GM19238 (cell line): ENCODE measurements around the gene KLHL1.
"Not testable (repeated sequence)": the region's sequence is repeated elsewhere in the genome, so short reads cannot be mapped to it uniquely, and the experiment has no call there.

Experiments
- DNase-seq: peaks from one replicate; pipeline ENCODE4 v3.0.0; 2011; ENCODE audit warnings: low spot score; ENCODE audit not compliant: insufficient read length

Gene KLHL1, protein sequence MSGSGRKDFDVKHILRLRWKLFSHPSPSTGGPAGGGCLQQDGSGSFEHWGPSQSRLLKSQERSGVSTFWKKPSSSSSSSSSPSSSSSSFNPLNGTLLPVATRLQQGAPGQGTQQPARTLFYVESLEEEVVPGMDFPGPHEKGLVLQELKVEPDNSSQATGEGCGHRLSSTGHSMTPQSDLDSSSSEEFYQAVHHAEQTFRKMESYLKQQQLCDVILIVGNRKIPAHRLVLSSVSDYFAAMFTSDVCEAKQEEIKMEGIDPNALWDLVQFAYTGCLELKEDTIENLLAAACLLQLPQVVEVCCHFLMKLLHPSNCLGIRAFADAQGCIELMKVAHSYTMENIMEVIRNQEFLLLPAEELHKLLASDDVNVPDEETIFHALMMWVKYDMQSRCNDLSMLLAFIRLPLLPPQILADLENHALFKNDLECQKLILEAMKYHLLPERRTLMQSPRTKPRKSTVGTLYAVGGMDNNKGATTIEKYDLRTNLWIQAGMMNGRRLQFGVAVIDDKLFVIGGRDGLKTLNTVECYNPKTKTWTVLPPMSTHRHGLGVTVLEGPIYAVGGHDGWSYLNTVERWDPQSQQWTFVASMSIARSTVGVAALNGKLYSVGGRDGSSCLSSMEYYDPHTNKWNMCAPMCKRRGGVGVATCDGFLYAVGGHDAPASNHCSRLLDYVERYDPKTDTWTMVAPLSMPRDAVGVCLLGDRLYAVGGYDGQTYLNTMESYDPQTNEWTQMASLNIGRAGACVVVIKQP

DNA sequence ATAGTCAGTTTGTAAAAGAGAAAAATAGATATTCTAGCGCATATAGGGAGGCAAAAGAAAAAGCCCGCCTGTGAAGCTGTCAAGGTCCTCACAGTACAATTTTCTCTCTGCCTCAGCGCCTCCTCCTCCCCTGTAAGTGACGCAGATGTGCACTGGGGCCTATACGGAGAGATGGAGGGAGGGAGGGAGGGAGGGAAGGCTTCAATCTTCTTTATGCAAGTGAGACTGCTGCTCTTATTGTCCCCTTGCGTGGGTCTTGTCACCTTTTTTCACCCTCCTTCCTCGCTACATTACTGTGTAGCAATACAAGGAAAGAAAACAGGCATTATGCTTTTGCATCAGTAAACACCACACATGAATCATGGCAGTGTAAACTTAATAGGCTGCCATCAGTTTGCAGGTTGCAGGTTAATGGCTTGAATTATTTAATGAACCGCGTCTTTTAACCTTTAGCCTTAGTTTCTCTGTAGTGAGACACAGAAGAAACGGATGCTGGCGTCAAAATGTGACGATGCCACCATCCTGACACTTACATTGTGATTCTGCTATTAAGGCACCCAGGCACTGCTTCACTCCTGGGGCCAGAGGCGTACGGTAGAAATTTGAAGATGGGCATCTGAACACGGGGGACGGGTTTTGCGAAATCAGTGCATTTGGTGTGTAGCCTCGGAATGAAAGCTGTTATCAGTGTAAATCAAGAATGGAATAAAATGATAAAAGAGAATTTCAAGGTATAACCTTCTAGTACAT, at the start of gene KLHL1:
TSS of gene KLHL1 (minus strand) at position 97 of the 750 bp plus-strand sequence. CDS start 753 bp downstream, outside the sequence.
- DNase-seq = no peak

DNA sequence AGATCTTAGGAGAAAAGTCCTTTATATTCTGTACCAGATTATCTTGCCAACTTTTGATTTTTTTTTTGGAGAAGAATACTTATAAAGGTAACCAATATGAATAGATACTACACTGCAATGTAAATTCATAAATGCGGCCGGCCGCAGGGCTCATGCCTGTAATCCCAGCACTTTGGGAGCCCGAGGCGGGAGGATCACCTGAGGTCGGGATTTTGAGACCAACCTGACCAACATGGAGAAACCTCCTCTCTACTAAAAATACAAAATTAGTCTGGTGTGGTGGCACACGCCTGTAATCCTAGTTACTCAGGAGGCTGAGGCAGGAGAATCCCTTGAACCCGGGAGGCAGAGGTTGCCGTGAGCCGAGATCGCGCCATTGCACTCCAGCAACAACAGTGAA, 34.4 kb upstream of the KLHL1 start:
- not testable (repeated sequence) for DNase-seq

DNA sequence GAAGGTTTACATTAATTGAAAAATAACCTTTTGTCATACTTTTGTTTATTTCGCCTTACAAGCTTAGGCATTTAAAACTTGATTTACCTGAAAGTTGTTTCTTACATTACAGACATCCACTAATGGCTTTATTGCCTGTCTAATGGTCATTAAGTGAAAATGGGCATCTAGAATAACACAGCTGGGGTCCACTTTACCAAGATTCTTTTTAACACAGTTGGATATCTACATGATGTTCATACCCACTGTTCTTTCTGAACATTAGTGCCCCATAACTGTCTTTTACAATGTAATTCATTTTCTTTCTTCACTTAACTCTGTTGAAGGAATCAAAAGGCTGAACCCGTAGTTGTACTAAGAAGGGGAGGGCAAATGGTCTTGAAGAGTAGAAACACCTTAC, 19.8 kb upstream of the KLHL1 start:
- no peak for DNase-seq

DNA sequence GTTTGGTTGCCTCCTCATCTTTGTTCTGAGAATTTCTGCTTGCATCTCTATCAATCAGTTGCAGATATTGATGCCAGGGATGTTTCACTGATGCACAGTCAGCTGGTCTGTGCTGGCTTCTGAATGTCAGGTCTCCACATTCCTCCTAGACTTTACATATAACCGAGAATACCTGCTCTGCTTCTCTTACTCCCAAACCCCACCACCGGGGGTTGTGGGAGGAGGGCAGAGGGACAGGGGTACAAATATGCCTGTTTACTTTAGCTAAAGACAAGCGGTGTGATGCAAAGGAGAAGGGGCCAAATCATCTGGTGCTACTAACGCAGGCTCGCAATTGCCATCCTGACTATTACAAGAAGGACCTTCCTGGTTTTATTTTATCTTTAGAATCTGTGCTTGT, 17.4 kb upstream of the KLHL1 start:
- no peak for DNase-seq

DNA sequence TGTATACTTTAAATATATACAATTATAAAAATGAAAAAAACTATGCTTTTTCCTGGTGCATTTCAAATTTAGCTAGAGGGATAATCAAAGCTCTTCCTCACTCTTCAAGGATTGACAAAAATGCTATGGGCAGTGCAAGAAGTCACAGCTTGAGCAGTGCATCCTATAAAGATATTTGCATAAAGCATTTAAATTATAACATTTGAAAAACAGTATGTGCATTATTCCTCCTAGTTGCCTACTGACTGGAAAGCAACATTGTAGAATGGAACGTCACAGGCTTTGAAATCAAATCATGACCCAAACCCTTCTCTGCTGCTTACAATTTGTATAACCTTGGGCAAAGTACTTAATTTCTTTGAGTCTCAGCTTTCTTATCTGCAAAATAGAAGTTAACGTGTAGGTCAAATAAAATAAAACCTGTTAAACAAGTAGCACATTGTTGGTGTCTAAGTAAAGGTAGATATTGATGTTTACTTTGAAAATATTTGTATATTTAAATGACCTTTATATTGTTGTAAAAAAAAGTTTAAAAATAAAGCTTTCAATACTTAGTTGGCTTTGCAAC, 9.2 kb upstream of the KLHL1 start:
- no peak for DNase-seq

DNA sequence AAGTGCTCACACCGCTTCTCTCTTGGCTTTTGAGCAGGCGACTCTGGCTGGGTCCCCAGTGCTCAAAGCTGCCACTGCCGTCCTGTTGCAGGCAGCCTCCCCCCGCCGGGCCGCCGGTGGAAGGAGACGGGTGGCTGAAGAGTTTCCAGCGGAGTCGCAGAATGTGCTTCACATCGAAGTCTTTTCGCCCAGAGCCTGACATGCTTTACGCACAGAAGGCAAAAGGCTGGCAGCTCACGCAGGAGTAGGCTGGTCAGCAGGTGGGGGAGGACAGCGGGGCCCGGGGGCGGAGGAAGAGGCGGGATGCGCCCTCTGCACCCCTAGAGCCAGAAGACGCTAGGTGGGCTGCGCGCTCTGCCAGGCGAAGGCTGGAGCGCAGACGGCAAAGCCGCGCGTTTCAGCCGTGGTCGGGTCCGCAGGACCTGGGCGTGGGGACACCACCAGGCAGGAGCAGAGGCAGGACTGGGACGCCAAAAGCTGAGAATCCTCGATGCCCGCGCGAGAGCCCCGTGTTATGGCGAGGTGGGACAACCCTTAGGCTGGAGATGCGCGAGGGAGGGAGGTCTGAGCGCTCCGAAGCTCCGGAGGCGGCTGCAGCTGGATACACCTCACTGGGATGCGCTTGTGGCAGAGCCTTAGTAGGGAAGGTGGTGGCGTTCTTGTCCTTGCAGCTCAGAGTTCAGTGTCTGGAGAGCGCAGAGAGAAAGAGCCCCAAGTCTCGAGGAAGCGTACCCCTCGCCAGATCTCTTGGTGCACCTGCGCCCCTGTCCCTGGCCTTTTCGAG, 562 bp downstream of the KLHL1 start, which contains the start of gene ATXN8OS:
TSS of gene ATXN8OS (plus strand) at position 329 of the 784 bp plus-strand sequence.
- no peak for DNase-seq

DNA sequence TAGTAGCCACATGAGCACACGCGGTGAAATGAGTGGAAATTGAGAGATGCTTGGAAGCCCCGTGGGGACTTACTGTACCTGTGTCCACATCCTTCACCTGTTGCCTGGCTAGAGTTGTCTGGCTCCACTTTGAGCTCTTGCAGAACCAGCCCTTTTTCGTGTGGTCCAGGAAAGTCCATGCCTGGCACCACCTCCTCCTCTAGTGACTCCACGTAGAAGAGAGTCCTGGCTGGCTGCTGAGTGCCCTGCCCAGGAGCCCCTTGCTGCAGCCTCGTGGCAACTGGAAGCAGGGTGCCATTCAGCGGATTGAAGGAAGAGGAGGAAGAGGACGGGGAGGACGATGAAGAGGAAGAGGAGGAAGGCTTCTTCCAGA, 1.1 kb downstream of the KLHL1 start:
- DNase-seq = no peak

DNA sequence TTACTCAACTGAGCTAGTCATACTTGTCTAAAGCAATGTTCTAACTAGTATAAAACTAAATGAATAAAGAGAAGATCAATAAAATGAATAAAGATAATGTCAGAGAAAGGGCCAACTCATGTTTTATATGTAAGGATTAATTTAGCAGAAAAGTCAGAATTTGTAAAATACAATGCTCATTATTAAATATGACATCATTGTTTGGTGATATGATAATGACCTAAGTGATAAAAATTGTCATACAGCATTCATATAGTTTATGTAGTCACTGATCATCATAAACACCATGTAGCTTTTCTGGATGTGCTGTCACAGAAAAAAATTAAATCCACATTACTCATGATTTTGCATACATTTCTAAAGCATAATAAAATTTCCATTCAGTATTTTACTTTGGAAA, 3.8 kb downstream of the KLHL1 start:
- no peak for DNase-seq

DNA sequence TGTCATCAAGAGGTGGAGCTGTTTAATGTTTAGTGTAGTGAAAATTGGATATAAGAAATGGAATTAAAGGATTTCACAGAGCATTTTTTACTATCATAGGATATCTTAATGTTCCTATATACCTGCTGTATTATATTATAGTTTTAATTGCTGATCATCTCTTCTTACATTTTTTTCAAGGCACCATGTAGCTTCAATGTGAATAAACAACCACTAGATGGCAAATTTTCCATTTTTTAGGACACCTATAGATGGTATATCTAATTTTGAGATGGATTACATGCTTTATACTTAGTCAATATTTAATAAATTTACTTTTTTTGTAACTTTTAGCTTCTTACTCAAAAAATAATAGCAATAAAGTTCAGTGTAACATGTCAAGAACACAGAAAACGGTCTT, 9.6 kb downstream of the KLHL1 start:
- DNase-seq = no peak

DNA sequence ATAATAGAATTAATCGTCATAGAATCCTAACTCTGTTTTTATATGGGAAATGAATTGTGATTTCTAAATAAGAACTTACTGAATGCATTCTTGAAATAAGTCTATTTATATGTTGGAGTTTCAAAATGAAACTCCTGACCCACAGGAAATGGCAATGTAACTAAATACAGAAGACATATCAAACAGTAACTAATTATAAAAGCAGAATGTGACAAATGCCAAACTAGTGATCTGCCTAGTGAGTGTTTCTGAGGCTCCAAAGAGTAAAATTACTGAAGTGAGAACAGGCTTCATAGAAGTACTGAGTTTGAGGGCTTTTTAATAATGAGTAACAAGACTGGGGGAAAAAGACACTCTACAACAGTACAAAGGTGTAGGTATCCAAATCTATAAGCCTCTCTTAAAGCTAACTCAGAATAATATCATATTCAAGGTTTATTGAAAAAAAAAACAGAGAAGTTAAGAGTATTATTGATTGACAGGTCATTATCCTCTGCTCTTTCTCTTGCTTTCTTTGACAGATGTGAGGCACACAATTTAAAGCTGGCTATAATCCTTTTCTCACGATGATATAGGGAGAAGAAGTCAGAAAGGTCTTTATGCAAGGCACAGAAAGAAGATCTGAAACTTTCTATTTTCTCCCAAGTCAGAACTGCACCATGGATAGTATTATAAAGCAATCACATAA, 18.1 kb downstream of the KLHL1 start:
- no peak for DNase-seq

DNA sequence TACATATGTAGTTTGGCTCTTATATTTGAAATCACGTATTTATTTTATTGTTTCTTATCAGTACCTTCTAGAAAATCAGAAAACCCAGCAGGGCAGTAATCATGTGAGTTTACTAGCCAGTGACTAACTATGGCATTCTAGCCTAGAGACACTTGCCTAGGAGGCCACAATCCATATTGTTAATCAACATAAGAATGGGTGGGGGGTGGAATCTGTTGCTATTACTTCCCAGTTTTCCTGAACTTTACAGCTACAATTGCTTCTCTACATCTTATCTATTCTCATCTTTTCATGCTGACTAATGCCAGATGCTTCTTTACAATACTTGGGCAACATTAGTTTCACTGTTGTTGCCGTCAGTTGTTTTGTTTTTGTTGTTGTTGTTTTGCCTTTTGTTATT, 19.3 kb downstream of the KLHL1 start:
- no peak for DNase-seq

DNA sequence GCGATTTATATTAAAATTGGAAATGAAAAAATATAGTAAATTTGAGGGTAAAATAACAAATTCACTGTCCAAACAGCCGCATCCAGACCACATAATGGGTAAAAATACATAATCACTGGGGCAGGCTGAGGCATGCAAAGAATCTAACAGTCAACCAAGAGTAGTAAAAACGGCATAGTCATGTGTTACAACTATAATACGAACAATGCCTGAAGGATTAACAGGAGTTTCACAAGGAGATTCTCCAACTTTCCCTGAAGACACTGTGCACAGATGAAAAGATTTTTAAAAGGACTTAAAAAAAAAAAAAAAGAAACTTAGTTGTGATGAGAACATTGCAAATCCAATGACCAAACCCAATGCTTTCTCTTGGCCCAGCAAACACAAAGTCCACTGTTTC, 21.0 kb downstream of the KLHL1 start:
- no peak for DNase-seq

DNA sequence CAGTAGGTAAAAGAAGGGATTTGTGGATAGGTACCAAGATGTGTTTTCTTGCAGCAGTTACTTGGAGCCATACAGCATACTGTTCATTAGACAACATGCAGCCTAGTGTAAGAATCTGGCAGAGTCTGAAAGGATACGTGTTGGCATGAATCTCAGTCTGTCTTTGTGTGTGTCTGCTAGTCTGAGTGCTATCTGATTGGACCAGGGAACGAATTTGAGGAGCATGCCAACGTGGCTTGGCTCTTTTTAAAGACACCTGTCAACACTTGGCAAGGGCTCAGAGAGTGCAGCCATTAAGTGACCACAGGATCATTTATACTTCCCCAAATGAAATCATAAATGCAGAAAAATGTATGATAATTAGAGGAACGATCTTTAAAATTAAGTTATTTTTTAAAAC, 28.2 kb downstream of the KLHL1 start:
- DNase-seq = no peak

DNA sequence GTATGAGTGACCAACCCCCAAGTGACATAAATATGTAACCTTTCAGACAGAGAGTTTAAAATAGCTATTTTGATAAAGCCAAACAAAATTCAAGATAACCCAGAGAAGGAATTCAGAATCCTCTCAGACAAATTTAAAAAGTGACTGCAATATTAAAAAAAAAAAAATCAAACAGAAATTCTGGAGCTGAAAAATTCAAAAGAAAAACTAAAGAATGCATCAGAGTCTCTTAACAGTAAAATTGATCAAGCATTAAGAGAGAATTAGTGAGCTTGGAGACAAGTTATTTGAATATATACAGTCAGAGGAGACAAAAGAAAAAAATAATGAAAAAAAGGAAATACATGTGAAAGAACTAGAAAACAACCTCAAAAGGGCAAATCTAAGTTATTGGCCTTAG, 53.7 kb downstream of the KLHL1 start:
- no peak for DNase-seq

DNA sequence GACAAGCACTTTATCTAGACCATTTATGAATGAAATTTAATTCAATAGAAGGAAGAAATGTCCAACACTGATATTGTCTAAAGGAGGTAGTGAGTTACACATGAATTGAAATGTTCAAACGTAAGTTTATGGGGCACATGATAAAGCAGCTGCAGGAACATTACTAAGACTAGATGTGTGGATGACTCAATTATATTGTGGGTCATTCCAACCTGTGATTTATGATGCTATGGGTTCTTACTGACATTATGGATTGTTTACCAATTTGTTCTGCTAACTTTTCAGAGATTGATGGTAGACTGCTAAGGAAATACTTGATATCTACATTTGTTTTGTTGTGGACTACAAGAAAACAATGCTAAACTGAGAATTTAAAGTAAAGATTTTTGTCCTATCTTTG, 56.7 kb downstream of the KLHL1 start:
- no peak for DNase-seq

DNA sequence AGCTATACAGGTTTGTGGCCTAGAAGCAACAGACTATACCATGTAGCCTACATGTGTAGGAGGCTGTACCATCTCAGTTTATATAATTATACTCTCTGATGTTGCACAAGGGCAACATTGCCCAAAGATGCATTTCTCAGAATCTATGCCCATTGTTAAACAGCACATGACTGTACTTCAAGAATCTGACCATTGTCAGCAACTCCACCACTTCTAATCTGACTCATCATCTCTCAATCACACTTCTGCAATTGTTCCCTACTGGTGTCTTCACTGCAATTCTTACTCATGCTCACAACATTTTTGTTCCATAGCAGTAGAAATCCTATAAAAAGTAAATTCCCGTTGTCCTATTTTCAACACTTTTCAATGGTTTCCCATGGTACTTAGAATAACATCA, 64.6 kb downstream of the KLHL1 start:
- DNase-seq = no peak

DNA sequence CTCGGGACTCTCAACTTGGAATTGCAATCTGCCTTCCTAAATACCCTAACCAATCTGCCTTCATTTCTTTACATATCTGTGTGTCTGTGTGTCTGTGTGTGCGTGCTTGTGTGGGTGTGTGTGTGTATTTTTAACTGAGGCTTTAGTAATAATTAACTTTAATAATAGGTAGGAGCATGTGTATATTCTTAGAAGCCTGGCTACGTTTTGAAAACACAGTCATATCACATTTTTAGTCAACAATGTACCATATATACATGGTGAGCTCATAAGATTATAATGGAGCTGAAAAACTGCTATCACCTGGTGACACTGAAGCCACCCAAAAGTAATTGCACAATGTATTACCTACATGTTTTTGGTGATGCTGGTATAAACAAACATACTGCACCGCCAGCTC, 66.1 kb downstream of the KLHL1 start:
- no peak for DNase-seq

DNA sequence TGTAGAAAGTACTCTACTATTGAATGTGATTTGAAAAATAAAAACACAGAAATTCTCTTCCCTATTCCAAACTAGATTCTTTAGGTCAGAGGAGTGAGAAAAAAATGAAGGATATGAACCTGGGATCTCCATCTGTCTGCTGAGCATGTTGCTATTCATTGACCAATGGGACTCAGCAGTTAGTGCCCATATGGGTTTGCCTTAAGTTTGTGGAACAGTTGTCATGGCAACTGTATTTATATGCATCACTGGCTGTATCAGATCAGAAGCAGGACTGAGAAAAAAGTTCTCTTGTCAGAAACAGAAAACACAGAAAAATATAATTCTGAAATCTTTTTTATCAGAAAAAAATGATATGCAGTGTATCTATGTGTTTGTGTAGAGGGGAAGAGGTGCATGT, 74.0 kb downstream of the KLHL1 start:
- no peak for DNase-seq

DNA sequence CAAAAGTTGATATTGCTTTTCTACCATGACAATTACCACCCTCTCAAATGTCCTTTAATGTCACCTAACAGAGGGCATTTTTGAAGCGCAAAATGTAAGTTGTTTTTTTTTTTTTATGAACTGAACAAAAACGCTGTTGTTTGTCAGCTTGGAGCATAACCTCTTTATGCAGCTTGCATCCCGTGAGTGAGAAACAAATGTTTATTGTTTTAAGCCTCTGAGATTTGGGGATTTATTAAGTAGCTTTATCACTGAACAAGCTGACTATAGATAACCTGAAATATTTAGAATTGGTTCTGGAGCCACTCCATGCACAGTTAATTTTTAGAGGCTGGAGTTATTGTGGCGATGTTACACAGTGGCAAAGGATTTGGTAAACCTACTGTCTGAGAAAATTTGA, 80.7 kb downstream of the KLHL1 start:
- no peak for DNase-seq

DNA sequence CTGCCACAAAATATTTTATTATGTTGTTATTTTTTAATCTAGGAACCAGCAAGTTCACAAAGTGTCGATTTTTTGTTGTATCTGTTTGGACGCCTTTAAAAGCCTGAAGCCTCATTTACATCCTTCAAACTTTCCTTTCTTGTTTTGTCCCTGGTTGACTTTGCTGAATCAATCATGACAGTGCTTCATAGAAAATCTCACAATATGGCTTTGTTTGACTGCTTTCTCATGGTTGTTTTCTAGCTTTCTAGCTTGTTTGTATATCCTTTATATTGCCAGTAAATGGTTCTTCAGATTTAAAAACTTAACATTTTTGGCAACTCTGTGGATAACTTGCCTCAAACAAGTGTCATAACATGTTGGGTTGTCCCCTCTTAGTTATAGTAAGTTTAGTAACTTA, 84.7 kb downstream of the KLHL1 start:
- DNase-seq = no peak
